Measurements from ENCODE around the gene BICRAL.
A peak's percentile ranks its signal among the peaks of the same experiment; 100 is the strongest.

DNA sequence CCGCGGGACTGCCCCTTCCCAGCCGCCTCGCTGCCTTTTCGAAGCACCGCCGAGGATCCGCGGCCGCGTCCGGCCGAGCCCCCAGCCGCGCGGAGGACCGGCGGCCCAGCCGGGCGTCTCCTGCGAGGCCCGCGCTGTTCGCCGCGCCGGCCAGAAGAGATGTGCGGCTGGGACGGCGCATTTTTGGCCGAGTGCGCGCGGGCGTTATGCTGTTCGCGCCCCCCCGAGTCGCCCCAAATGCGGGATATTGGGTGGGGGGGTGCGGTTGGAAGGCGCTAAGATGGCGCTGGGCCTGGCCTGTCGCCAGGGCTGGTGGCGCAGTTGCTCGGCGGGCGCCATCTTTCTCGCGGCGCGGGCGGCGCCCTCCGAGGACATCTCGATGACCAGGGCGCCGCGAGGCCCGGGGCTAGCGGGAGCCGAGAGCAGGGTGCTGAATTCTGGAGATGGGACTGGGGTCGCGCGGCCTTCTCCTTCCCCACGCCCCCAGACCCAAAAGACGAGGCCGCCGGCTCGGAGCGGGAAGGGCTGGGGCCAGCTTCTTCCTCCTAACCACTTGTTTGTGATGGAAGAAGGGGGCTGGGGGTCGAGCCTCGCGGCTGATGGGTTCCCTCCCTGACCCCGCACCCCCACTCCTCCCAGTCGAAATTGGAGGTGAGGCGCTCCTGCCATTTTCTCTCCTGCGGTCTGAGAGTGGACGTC lies 1.5 kb downstream of the BICRAL start:
- TF ChIP-seq, protein P1, sequence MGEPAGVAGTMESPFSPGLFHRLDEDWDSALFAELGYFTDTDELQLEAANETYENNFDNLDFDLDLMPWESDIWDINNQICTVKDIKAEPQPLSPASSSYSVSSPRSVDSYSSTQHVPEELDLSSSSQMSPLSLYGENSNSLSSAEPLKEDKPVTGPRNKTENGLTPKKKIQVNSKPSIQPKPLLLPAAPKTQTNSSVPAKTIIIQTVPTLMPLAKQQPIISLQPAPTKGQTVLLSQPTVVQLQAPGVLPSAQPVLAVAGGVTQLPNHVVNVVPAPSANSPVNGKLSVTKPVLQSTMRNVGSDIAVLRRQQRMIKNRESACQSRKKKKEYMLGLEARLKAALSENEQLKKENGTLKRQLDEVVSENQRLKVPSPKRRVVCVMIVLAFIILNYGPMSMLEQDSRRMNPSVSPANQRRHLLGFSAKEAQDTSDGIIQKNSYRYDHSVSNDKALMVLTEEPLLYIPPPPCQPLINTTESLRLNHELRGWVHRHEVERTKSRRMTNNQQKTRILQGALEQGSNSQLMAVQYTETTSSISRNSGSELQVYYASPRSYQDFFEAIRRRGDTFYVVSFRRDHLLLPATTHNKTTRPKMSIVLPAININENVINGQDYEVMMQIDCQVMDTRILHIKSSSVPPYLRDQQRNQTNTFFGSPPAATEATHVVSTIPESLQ (CRISPR knock-in tag; IDR thresholded peaks at IDR 0.05) = no peak
- no peak for TF ChIP-seq NR2C2 (CRISPR knock-in tag; IDR thresholded peaks at IDR 0.05)
- TF ChIP-seq CREM (CRISPR knock-in tag; IDR thresholded peaks at IDR 0.05) = peak; percentile 58; the same call in 1 of the 2 replicates
- TF ChIP-seq, protein P2, sequence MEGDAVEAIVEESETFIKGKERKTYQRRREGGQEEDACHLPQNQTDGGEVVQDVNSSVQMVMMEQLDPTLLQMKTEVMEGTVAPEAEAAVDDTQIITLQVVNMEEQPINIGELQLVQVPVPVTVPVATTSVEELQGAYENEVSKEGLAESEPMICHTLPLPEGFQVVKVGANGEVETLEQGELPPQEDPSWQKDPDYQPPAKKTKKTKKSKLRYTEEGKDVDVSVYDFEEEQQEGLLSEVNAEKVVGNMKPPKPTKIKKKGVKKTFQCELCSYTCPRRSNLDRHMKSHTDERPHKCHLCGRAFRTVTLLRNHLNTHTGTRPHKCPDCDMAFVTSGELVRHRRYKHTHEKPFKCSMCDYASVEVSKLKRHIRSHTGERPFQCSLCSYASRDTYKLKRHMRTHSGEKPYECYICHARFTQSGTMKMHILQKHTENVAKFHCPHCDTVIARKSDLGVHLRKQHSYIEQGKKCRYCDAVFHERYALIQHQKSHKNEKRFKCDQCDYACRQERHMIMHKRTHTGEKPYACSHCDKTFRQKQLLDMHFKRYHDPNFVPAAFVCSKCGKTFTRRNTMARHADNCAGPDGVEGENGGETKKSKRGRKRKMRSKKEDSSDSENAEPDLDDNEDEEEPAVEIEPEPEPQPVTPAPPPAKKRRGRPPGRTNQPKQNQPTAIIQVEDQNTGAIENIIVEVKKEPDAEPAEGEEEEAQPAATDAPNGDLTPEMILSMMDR (IDR thresholded peaks at IDR 0.05) = no peak
- peak; percentile 28; the same call in 1 of the 2 replicates for TF ChIP-seq ZNF263 (CRISPR knock-in tag; IDR thresholded peaks at IDR 0.05; ENCODE audit: low read depth)
- no peak for TF ChIP-seq NFYB (CRISPR knock-in tag; conservative IDR thresholded peaks at IDR 0.05; ENCODE audit: low read depth)
- TF ChIP-seq, protein P3, sequence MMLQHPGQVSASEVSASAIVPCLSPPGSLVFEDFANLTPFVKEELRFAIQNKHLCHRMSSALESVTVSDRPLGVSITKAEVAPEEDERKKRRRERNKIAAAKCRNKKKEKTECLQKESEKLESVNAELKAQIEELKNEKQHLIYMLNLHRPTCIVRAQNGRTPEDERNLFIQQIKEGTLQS (CRISPR knock-in tag; conservative IDR thresholded peaks at IDR 0.05) = no peak
- peak; percentile 40; the same call in 1 of the 2 replicates for TF ChIP-seq ZNF317 (CRISPR knock-in tag; IDR thresholded peaks at IDR 0.05; ENCODE audit: borderline replicate concordance, low read depth)
- TF ChIP-seq, protein P4, sequence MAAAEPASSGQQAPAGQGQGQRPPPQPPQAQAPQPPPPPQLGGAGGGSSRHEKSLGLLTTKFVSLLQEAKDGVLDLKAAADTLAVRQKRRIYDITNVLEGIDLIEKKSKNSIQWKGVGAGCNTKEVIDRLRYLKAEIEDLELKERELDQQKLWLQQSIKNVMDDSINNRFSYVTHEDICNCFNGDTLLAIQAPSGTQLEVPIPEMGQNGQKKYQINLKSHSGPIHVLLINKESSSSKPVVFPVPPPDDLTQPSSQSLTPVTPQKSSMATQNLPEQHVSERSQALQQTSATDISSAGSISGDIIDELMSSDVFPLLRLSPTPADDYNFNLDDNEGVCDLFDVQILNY (CRISPR knock-in tag; IDR thresholded peaks at IDR 0.05) = peak; percentile 79; the same call in 1 of the 2 replicates
- TF ChIP-seq, protein P5, sequence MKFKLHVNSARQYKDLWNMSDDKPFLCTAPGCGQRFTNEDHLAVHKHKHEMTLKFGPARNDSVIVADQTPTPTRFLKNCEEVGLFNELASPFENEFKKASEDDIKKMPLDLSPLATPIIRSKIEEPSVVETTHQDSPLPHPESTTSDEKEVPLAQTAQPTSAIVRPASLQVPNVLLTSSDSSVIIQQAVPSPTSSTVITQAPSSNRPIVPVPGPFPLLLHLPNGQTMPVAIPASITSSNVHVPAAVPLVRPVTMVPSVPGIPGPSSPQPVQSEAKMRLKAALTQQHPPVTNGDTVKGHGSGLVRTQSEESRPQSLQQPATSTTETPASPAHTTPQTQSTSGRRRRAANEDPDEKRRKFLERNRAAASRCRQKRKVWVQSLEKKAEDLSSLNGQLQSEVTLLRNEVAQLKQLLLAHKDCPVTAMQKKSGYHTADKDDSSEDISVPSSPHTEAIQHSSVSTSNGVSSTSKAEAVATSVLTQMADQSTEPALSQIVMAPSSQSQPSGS (CRISPR knock-in tag; IDR thresholded peaks at IDR 0.05; ENCODE audit: borderline replicate concordance, low read depth) = no peak
- TF ChIP-seq FOXP1 (CRISPR knock-in tag; IDR thresholded peaks at IDR 0.05; ENCODE audit: borderline replicate concordance) = peak; percentile 93
- TF ChIP-seq ZNF232 (CRISPR knock-in tag; IDR thresholded peaks at IDR 0.05) = 0 out of 2 replicates have a peak, but pooled peaks have one; percentile 42

Measured in WTC11 (cell line).